Caco-2 (cell line): ENCODE results near the gene GTF3C1. TPM values are rescaled to one million over a fixed set of nuclear protein-coding genes. Genes with fewer than 3 reads are reported as not detected.

Experiments
- BruUV-seq: library from RNA; stranded (reverse); fragments of 400-500 nt; replicated peaks from 2 replicates; lab custom pipeline; 2021; lab: Mats Ljungman, UMichigan
- CTCF ChIA-PET: fragments of 300-600 bp; sonication (Branson Sonifier 250); formaldehyde crosslinking; loops from one replicate; lab custom pipeline; 2022; ENCODE audit warnings: antibody characterized with exemption; lab: Charles Lee
- POLR2A ChIA-PET: fragments of 300-600 bp; sonication (Branson Sonifier 250); formaldehyde crosslinking; loops from one replicate; lab custom pipeline; 2022; ENCODE audit warnings: antibody characterized with exemption; lab: Charles Lee
- DNase-seq, 2 experiments: peaks; one replicate each; pipeline versions ENCODE4 v3.0.0 to v3.0.0-alpha.2; 2020 to 2022
- H3K27me3 ChIP-seq: replicated peaks from 2 replicates; pipeline ENCODE4 v1.6.0; 2011; ENCODE audit warnings: low read length; ENCODE audit not compliant: control insufficient read depth, insufficient read depth
- H3K36me3 ChIP-seq: 2 replicates; pipeline ENCODE4 v1.5.1; 2011; ENCODE audit warnings: low read length; ENCODE audit not compliant: control insufficient read depth, insufficient read depth
- H3K4me1 ChIP-seq: fragments of 250-450 bp; sonication (Bioruptor Pico); 2 replicates; pipeline ENCODE4 v1.5.1; 2020; ENCODE audit warnings: mild to moderate bottlenecking
- H3K4me3 ChIP-seq: 2 replicates; pipeline ENCODE4 v1.5.1; 2011; ENCODE audit warnings: low read depth, mild to moderate bottlenecking, control low read depth, low read length
- H3K9me3 ChIP-seq: fragments of 250-450 bp; sonication (Bioruptor Pico); 2 replicates; pipeline ENCODE4 v1.5.1; 2020; ENCODE audit warnings: mild to moderate bottlenecking, moderate library complexity
- H3K27ac Mint-ChIP-seq: one replicate; pipeline ENCODE4 v1.8.0; 2022; ENCODE audit warnings: mixed read lengths; ENCODE audit not compliant: unreplicated experiment
- H3K27me3 Mint-ChIP-seq: one replicate; pipeline ENCODE4 v1.8.0; 2022; ENCODE audit warnings: mixed read lengths; ENCODE audit not compliant: insufficient read depth, unreplicated experiment
- H3K36me3 Mint-ChIP-seq: one replicate; pipeline ENCODE4 v1.8.0; 2022; ENCODE audit warnings: mild to moderate bottlenecking, mixed read lengths; ENCODE audit not compliant: insufficient read depth, unreplicated experiment
- H3K4me1 Mint-ChIP-seq: one replicate; pipeline ENCODE4 v1.8.0; 2022; ENCODE audit warnings: low read depth, mixed read lengths; ENCODE audit not compliant: unreplicated experiment
- H3K4me3 Mint-ChIP-seq: one replicate; pipeline ENCODE4 v1.8.0; 2022; ENCODE audit warnings: mild to moderate bottlenecking, moderate library complexity, mixed read lengths; ENCODE audit not compliant: unreplicated experiment
- H3K9me3 Mint-ChIP-seq: one replicate; pipeline ENCODE4 v1.8.0; 2022; ENCODE audit warnings: mixed read lengths; ENCODE audit not compliant: unreplicated experiment
- intact Hi-C: fragments of 100-400 bp; cut with micrococcal nuclease; formaldehyde crosslinking; loops from one replicate; pipeline ENCODE4 v1.10.0; 2022; ENCODE audit not compliant: unreplicated experiment
- total RNA-seq: library from RNA; stranded (reverse); gene quantifications from 2 replicates; pipeline ENCODE4 v1.2.3, GENCODE V29; 2022
- TF ChIP-seq, protein P1 (sequence below), 2 experiments: fragments of 200-600 bp in 1 of 2; IDR thresholded peaks; 1 replicate in 1 of 2; 2 replicates in 1 of 2; pipeline versions ENCODE4 v1.5.1 to v1.8.0; 2011 to 2022; ENCODE audit warnings: antibody characterized with exemption in 1 of 2, control low read depth in 1 of 2, inconsistent platforms in 1 of 2, low read depth in 1 of 2, low read length in 1 of 2, mild to moderate bottlenecking in 1 of 2, moderate library complexity in 1 of 2; ENCODE audit not compliant: insufficient read depth in 1 of 2, severe bottlenecking in 1 of 2, unreplicated experiment in 1 of 2

GTF3C1 gene
- total RNA-seq, 1 experiment from 2014 or later = 67.7 TPM

DNA sequence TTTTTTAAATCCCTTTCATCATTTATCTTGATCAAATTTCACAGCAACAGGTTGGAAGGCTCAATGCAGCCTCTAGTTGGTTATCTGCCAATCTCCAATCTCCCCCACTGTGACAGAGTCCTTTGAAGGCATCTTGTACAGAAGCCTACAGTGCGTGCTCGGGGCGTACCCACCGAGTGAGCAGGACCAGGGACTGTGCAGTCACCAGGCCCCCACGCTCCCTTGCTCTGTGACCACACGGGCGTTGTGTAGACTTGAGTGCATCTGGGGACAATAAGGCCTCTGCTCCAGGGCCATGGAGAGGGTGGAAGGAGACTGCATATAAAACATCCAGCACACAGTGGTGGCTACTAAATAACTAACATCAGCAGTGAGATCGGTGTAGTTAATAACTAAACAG lies 63.4 kb downstream of the GTF3C1 start:
- Histone ChIP-seq H3K27me3 (no peaks in the 10 kb centered on the region), H3K4me3 (no peak overlapping the region), H3K36me3 (no peaks in the 10 kb centered on the region; the same call in 1 of the 2 replicates), H3K9me3 (no peaks in the 10 kb centered on the region), H3K4me1 (no peaks in the 10 kb centered on the region)
- Mint-ChIP-seq H3K9me3 (no peaks in the 10 kb centered on the region), H3K27ac (no peak overlapping the region), H3K4me1 (no peaks in the 10 kb centered on the region), H3K4me3 (no peak overlapping the region), H3K36me3 (peaks cover 47% of the 10 kb centered on the region), H3K27me3 (no peaks in the 10 kb centered on the region)
- TF ChIP-seq, protein P1, sequence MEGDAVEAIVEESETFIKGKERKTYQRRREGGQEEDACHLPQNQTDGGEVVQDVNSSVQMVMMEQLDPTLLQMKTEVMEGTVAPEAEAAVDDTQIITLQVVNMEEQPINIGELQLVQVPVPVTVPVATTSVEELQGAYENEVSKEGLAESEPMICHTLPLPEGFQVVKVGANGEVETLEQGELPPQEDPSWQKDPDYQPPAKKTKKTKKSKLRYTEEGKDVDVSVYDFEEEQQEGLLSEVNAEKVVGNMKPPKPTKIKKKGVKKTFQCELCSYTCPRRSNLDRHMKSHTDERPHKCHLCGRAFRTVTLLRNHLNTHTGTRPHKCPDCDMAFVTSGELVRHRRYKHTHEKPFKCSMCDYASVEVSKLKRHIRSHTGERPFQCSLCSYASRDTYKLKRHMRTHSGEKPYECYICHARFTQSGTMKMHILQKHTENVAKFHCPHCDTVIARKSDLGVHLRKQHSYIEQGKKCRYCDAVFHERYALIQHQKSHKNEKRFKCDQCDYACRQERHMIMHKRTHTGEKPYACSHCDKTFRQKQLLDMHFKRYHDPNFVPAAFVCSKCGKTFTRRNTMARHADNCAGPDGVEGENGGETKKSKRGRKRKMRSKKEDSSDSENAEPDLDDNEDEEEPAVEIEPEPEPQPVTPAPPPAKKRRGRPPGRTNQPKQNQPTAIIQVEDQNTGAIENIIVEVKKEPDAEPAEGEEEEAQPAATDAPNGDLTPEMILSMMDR (IDR thresholded peaks at IDR 0.05; ENCODE audit: insufficient read depth in 1 of 2, low read depth in 1 of 2, low read length in 1 of 2, severe bottlenecking in 1 of 2, unreplicated experiment in 1 of 2) = no peak
- ChIA-PET POLR2A (no interaction called here), CTCF (no interaction called here)
- intact Hi-C loops = no loop called here
- BruUV-seq = no TSS peak
- DNase-seq = no peak

DNA sequence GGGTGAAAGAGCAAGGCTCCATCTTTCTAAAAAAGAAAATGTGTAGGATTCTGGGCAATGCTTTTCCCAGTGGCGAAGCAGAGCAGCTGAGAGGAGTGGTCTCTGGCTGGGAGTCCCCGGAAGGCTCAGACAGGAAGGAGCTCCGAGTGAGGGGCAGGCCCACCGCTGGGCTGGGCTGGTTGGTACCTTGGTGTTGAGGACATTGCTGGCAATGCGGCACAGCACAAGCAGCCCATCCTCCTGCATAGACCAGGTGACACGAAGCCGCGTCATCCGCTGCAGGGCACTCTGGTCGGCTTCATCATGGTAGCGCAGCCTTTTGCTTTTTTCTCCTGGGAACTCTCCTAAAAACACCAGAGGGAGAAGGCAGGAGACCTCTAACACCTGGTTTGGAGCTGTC lies 63.9 kb downstream of the GTF3C1 start:
- no TSS peak for BruUV-seq
- intact Hi-C loops = no loop called here
- H3K9me3 ChIP-seq = no peaks in the 10 kb centered on the region
- no peak overlapping the region for H3K27ac Mint-ChIP-seq
- H3K4me3 Mint-ChIP-seq = no peak overlapping the region
- H3K4me3 ChIP-seq = no peak overlapping the region
- H3K4me1 ChIP-seq = no peaks in the 10 kb centered on the region
- TF ChIP-seq, protein P1 (IDR thresholded peaks at IDR 0.05; ENCODE audit: insufficient read depth in 1 of 2, low read depth in 1 of 2, low read length in 1 of 2, severe bottlenecking in 1 of 2, unreplicated experiment in 1 of 2) = no peak
- ChIA-PET CTCF (no interaction called here), POLR2A (no interaction called here)
- H3K9me3 Mint-ChIP-seq = no peaks in the 10 kb centered on the region
- H3K36me3 Mint-ChIP-seq = peaks cover 47% of the 10 kb centered on the region
- no peaks in the 10 kb centered on the region for H3K27me3 ChIP-seq
- no peak for DNase-seq
- no peaks in the 10 kb centered on the region; the same call in 1 of the 2 replicates for H3K36me3 ChIP-seq
- no peaks in the 10 kb centered on the region for H3K4me1 Mint-ChIP-seq
- H3K27me3 Mint-ChIP-seq = no peaks in the 10 kb centered on the region

DNA sequence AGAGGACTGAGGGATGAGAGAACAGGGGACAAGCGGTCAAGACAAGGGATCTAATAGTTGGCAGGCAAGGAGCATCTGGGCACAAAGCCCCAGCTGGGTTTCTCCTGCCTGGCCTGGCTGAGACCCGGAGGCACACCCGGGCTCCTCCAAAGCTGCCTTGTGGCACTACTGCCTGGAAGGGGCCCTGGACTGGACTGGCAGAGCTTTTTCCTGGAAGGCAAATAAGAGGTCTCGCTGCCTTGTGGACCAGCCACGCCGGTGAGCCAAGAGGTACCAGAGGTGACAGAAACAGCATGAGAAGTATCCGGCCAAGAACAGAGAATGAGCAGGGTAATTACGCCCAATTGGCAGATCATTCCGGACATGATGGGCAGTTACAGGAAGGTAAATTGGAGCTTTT lies 64.6 kb downstream of the GTF3C1 start:
- TF ChIP-seq, protein P1 (IDR thresholded peaks at IDR 0.05; ENCODE audit: insufficient read depth in 1 of 2, low read depth in 1 of 2, low read length in 1 of 2, severe bottlenecking in 1 of 2, unreplicated experiment in 1 of 2) = no peak
- Mint-ChIP-seq H3K27ac (no peak overlapping the region), H3K36me3 (peaks cover 54% of the 10 kb centered on the region), H3K4me3 (no peak overlapping the region), H3K9me3 (no peaks in the 10 kb centered on the region), H3K27me3 (no peaks in the 10 kb centered on the region), H3K4me1 (no peaks in the 10 kb centered on the region)
- H3K9me3 ChIP-seq = no peaks in the 10 kb centered on the region
- intact Hi-C loops = no loop called here
- H3K4me1 ChIP-seq = no peaks in the 10 kb centered on the region
- H3K27me3 ChIP-seq = no peaks in the 10 kb centered on the region
- DNase-seq = no peak
- POLR2A ChIA-PET = no interaction called here
- H3K4me3 ChIP-seq = no peak overlapping the region
- CTCF ChIA-PET = no interaction called here
- no peaks in the 10 kb centered on the region; the same call in 1 of the 2 replicates for H3K36me3 ChIP-seq
- no TSS peak for BruUV-seq
